K562 (cell line): ENCODE results near the gene PTPN5. TPM values are rescaled to one million over a fixed set of nuclear protein-coding genes. Genes with fewer than 3 reads are reported as not detected.

Experiments
- BCOR ChIP-seq: fragments of 450-650 bp; IDR thresholded peaks from 2 replicates; pipeline ENCODE4 v1.6.1; 2016
- CCAR2 ChIP-seq: fragments of 200-400 bp; formaldehyde crosslinking; IDR thresholded peaks from 2 replicates; pipeline ENCODE4 v1.6.1; 2017; ENCODE audit warnings: mild to moderate bottlenecking, low read depth, low read length
- CCNT2 ChIP-seq: IDR thresholded peaks from 2 replicates; pipeline ENCODE4 v1.6.1; 2011; ENCODE audit warnings: borderline replicate concordance, low read depth, mild to moderate bottlenecking, moderate library complexity, mixed read lengths, low read length; ENCODE audit not compliant: insufficient read length; ENCODE audit errors: extremely low read depth
- CEBPG ChIP-seq, 3 experiments: fragments of 200-800 bp in 1 of 3; sonication (Bioruptor generic) in 1 of 3; sonication (generic) in 1 of 3; formaldehyde crosslinking in 1 of 3; IDR thresholded peaks in 2 of 3; conservative IDR thresholded peaks in 1 of 3; 2 replicates each; pipeline versions ENCODE4 v1.6.1 to v1.8.0; 2016 to 2022; ENCODE audit warnings: missing compliant biosample characterization in 2 of 3, missing genetic modification characterization in 2 of 3, mild to moderate bottlenecking in 1 of 3, missing genetic modification reagents in 1 of 3
- COPS2 ChIP-seq: fragments of 450-650 bp; conservative IDR thresholded peaks from 2 replicates; pipeline ENCODE4 v1.6.1; 2016; ENCODE audit warnings: mild to moderate bottlenecking, moderate library complexity
- EHMT2 ChIP-seq: fragments of 450-650 bp; IDR thresholded peaks from 2 replicates; pipeline ENCODE4 v1.6.1; 2018; ENCODE audit warnings: antibody characterized with exemption
- FOXM1 ChIP-seq, 2 experiments: fragments of 450-650 bp in 1 of 2; sonication (generic) in 1 of 2; formaldehyde crosslinking in 1 of 2; IDR thresholded peaks; 2 replicates each; pipeline versions ENCODE4 v1.6.1 to v1.9.0; 2017 to 2022; ENCODE audit warnings: low read depth in 2 of 2, mild to moderate bottlenecking in 2 of 2, missing genetic modification reagents in 1 of 2, moderate library complexity in 1 of 2
- HDGF ChIP-seq: fragments of 450-650 bp; IDR thresholded peaks from 2 replicates; pipeline ENCODE4 v1.6.1; 2016
- KLF1 ChIP-seq: fragments of 450-650 bp; IDR thresholded peaks from 2 replicates; pipeline ENCODE4 v1.6.1; 2016; ENCODE audit warnings: missing genetic modification characterization, missing compliant biosample characterization
- MED1 ChIP-seq: sonication (generic); formaldehyde crosslinking; IDR thresholded peaks from 2 replicates; pipeline ENCODE4 v1.8.1; 2023; ENCODE audit warnings: missing genetic modification reagents, borderline replicate concordance
- PHF8 ChIP-seq: fragments of 200-600 bp; sonication (generic); IDR thresholded peaks from 2 replicates; pipeline ENCODE4 v1.6.1; 2012; ENCODE audit warnings: mixed run types, mild to moderate bottlenecking, inconsistent platforms, low read length, moderate library complexity, borderline replicate concordance
- RBM25 ChIP-seq: fragments of 200-400 bp; formaldehyde crosslinking; IDR thresholded peaks from 2 replicates; pipeline ENCODE4 v1.6.1; 2018; ENCODE audit warnings: low read length, low read depth, moderate library complexity; ENCODE audit not compliant: severe bottlenecking
- SIX5 ChIP-seq, 2 experiments: IDR thresholded peaks; 2 replicates each; pipeline ENCODE4 v1.6.1; 2011; ENCODE audit warnings: low read length in 2 of 2, borderline replicate concordance in 1 of 2, low read depth in 1 of 2, mild to moderate bottlenecking in 1 of 2, moderate library complexity in 1 of 2; ENCODE audit not compliant: insufficient read depth in 1 of 2
- SMARCA5 ChIP-seq: fragments of 450-650 bp; IDR thresholded peaks from 2 replicates; pipeline ENCODE4 v1.6.1; 2016
- TCF3 ChIP-seq: sonication (generic); formaldehyde crosslinking; IDR thresholded peaks from 2 replicates; pipeline ENCODE4 v1.4.0; 2020; ENCODE audit warnings: mild to moderate bottlenecking, missing genetic modification reagents
- TCF7 ChIP-seq: sonication (generic); IDR thresholded peaks from 2 replicates; pipeline ENCODE4 v1.6.1; 2016; ENCODE audit warnings: antibody characterized with exemption, borderline replicate concordance
- XRCC5 ChIP-seq: fragments of 200-400 bp; formaldehyde crosslinking; IDR thresholded peaks from 2 replicates; pipeline ENCODE4 v1.6.1; 2017; ENCODE audit warnings: low read depth, mild to moderate bottlenecking, low read length
- ZFX ChIP-seq: sonication (generic); formaldehyde crosslinking; IDR thresholded peaks from 2 replicates; pipeline ENCODE4 v1.8.0; 2022; ENCODE audit warnings: mild to moderate bottlenecking, missing genetic modification reagents, moderate library complexity
- ZNF146 ChIP-seq: IDR thresholded peaks from one replicate; pipeline ENCODE4 v1.6.1; 2018; ENCODE audit warnings: missing compliant biosample characterization; ENCODE audit not compliant: unreplicated experiment
- polyA plus RNA-seq, 8 experiments: library from polyadenylated mRNA; depleted of rRNA in 4 of 8; stranded (reverse) in 5 of 8; unstranded in 3 of 8; fragments of >200 nt; fragmentation: Nextera tagmentation in 2 of 8; fragmentation: Illumina TruSeq in 1 of 8; extraction: Ambion mirVana in 2 of 8; extraction: Trizol in 1 of 8; gene quantifications; 2 replicates each; pipeline versions ENCODE4 v1.2.1 to v1.2.3, GENCODE V29; 2011 to 2014; ENCODE audit warnings: inconsistent platforms in 1 of 8, missing spikeins in 1 of 8
- total RNA-seq, 7 experiments: library from RNA; depleted of rRNA in 6 of 7; stranded (reverse); fragments of >200 nt in 6 of 7; fragmentation: Illumina TruSeq in 2 of 7; extraction: Trizol in 2 of 7; gene quantifications; 2 replicates each; pipeline versions ENCODE4 v1.2.1 to v1.2.3, GENCODE V29; 2011 to 2021; ENCODE audit warnings: low replicate concordance in 1 of 7
- TF ChIP-seq, protein P1 (sequence below): fragments of 200-800 bp; sonication (Bioruptor generic); IDR thresholded peaks from 2 replicates; pipeline ENCODE4 v1.6.1; 2017; ENCODE audit warnings: missing genetic modification characterization, missing compliant biosample characterization
- TF ChIP-seq, protein P2 (sequence below), 2 experiments: fragments of 450-650 bp; IDR thresholded peaks; 2 replicates each; pipeline ENCODE4 v1.6.1; 2018; ENCODE audit warnings: mild to moderate bottlenecking in 2 of 2, low read depth in 1 of 2; ENCODE audit not compliant: partially characterized antibody in 2 of 2
- TF ChIP-seq, protein P3 (sequence below): fragments of 250-450 bp; sonication (Bioruptor Pico); IDR thresholded peaks from 2 replicates; pipeline ENCODE4 v1.5.0; 2020; ENCODE audit warnings: mild to moderate bottlenecking, borderline replicate concordance

Gene PTPN5
- total and polyA plus RNA-seq, 9 of the 15 experiments (the other 6 are each of a cell fraction or from before 2014, with no cell fraction given): not detected

- TF ChIP-seq, protein P1, sequence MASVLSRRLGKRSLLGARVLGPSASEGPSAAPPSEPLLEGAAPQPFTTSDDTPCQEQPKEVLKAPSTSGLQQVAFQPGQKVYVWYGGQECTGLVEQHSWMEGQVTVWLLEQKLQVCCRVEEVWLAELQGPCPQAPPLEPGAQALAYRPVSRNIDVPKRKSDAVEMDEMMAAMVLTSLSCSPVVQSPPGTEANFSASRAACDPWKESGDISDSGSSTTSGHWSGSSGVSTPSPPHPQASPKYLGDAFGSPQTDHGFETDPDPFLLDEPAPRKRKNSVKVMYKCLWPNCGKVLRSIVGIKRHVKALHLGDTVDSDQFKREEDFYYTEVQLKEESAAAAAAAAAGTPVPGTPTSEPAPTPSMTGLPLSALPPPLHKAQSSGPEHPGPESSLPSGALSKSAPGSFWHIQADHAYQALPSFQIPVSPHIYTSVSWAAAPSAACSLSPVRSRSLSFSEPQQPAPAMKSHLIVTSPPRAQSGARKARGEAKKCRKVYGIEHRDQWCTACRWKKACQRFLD (CRISPR knock-in tag): no peak
- TF ChIP-seq FOXM1 (IDR thresholded peaks at IDR 0.05; ENCODE audit: low read depth) (no peak), FOXM1 (CRISPR knock-in tag; IDR thresholded peaks at IDR 0.05; ENCODE audit: low read depth) (no peak), RBM25 (peak; percentile 89), TCF7 (no peak), KLF1 (tag) (no peak), CEBPG (CRISPR knock-in tag; IDR thresholded peaks at IDR 0.05) (no peak), CEBPG (tag; conservative IDR thresholded peaks at IDR 0.05 in 1 of 2, IDR thresholded peaks at IDR 0.05 in 1 of 2) (no peak), CCAR2 (no peak), MED1 (CRISPR knock-in tag) (no peak), COPS2 (no peak), ZNF146 (CRISPR knock-in tag) (no peak), XRCC5 (no peak), EHMT2 (no peak), CCNT2 (no peak), ZFX (CRISPR knock-in tag) (no peak), SMARCA5 (peak; percentile 66; the same call in 1 of the 2 replicates), PHF8 (no peak), HDGF (no peak), BCOR (peak; percentile 83; the same call in 1 of the 2 replicates), TCF3 (no peak), SIX5 (IDR thresholded peaks at IDR 0.05; ENCODE audit: borderline replicate concordance in 1 of 2, insufficient read depth in 1 of 2, low read depth in 1 of 2, low read length in 2 of 2) (no peak)
- TF ChIP-seq, protein P2, sequence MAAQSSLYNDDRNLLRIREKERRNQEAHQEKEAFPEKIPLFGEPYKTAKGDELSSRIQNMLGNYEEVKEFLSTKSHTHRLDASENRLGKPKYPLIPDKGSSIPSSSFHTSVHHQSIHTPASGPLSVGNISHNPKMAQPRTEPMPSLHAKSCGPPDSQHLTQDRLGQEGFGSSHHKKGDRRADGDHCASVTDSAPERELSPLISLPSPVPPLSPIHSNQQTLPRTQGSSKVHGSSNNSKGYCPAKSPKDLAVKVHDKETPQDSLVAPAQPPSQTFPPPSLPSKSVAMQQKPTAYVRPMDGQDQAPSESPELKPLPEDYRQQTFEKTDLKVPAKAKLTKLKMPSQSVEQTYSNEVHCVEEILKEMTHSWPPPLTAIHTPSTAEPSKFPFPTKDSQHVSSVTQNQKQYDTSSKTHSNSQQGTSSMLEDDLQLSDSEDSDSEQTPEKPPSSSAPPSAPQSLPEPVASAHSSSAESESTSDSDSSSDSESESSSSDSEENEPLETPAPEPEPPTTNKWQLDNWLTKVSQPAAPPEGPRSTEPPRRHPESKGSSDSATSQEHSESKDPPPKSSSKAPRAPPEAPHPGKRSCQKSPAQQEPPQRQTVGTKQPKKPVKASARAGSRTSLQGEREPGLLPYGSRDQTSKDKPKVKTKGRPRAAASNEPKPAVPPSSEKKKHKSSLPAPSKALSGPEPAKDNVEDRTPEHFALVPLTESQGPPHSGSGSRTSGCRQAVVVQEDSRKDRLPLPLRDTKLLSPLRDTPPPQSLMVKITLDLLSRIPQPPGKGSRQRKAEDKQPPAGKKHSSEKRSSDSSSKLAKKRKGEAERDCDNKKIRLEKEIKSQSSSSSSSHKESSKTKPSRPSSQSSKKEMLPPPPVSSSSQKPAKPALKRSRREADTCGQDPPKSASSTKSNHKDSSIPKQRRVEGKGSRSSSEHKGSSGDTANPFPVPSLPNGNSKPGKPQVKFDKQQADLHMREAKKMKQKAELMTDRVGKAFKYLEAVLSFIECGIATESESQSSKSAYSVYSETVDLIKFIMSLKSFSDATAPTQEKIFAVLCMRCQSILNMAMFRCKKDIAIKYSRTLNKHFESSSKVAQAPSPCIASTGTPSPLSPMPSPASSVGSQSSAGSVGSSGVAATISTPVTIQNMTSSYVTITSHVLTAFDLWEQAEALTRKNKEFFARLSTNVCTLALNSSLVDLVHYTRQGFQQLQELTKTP (IDR thresholded peaks at IDR 0.05; ENCODE audit: low read depth in 1 of 2, partially characterized antibody in 2 of 2): no peak
- TF ChIP-seq, protein P3, sequence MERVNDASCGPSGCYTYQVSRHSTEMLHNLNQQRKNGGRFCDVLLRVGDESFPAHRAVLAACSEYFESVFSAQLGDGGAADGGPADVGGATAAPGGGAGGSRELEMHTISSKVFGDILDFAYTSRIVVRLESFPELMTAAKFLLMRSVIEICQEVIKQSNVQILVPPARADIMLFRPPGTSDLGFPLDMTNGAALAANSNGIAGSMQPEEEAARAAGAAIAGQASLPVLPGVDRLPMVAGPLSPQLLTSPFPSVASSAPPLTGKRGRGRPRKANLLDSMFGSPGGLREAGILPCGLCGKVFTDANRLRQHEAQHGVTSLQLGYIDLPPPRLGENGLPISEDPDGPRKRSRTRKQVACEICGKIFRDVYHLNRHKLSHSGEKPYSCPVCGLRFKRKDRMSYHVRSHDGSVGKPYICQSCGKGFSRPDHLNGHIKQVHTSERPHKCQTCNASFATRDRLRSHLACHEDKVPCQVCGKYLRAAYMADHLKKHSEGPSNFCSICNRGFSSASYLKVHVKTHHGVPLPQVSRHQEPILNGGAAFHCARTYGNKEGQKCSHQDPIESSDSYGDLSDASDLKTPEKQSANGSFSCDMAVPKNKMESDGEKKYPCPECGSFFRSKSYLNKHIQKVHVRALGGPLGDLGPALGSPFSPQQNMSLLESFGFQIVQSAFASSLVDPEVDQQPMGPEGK (CRISPR knock-in tag): no peak
These were observed 25.6 kb downstream of the PTPN5 start (continued) for GRCh38 chr11:18766015-18766414.
